NCI-H510A treated with DMSO at 0.1 percent for 48 hours (cell line): ENCODE data around the gene RET.

Experiments used
- DNase-seq: peaks from one replicate; lab custom pipeline; 2025; lab: John Stamatoyannopoulos, UW

Gene RET

GRCh38 chr10:43108951-43109350 is 32.1 kb downstream of the RET start:
- no peak for DNase-seq

- DNase-seq, result no peak
Measured at GRCh38 chr10:43109671-43110249, 32.9 kb downstream of the RET start.

- DNase-seq, result no peak
Measured at GRCh38 chr10:43110338-43111071, 33.6 kb downstream of the RET start.

- no peak for DNase-seq
Measured at GRCh38 chr10:43111101-43111500, 34.2 kb downstream of the RET start.

- DNase-seq, result no peak
Measured at GRCh38 chr10:43111921-43112607, 35.2 kb downstream of the RET start.

- DNase-seq, result no peak
Measured at GRCh38 chr10:43112608-43112961, 35.7 kb downstream of the RET start.

DNA sequence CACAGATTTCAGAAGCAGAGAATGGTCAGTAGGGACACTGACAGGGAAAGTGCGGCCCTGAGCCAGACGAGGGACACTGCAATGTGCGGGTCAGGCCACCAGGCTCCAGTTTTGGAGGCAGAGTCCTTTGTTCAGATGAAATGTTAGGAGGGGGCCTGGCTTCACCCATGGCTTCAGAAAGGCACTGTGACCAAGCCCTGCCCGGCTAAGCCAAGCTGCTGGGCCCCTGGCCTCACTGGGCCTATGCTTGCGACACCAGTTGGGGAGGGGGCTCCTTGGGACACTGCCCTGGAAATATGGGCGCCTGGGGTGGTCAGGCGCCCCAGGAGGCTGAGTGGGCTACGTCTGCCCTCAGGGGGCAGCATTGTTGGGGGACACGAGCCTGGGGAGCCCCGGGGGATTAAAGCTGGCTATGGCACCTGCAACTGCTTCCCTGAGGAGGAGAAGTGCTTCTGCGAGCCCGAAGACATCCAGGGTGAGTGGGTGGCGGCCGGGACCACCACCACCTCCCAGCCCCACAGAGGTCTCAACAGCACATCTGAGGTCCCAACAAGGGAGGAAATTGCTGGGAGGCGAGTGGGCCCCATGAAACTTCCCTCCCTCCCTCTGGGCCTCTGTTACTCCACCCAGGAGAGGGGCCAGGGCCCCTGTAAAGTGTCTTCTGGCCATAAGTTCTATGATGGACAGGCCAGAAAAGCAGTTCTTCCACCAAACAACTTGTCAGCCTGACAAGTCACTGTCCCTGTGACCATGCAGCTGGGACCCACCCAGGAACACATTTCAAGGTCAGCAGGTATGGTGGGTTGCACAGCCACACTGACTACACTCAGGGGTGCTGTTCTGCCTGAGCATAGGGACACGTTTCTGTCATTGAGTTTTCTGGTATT is 36.6 kb downstream of the RET start:
- no peak for DNase-seq

DNA sequence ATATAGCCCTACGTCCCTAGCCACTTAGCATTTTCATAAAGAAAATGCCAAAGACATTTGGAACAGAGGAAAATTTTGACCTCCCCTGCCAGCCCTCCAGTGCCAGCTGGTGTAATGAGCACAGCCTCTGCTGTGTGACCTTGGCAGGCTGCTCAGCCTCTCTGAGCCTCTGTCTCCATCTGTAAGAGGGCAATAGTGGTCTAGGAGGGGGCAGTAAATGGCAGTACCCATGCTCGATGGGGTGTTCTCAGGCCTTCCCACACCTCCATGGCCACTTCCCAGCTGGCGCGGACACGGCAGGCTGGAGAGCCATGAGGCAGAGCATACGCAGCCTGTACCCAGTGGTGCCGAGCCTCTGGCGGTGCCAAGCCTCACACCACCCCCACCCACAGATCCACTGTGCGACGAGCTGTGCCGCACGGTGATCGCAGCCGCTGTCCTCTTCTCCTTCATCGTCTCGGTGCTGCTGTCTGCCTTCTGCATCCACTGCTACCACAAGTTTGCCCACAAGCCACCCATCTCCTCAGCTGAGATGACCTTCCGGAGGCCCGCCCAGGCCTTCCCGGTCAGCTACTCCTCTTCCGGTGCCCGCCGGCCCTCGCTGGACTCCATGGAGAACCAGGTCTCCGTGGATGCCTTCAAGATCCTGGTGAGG is 37.3 kb downstream of the RET start:
- no peak for DNase-seq

DNA sequence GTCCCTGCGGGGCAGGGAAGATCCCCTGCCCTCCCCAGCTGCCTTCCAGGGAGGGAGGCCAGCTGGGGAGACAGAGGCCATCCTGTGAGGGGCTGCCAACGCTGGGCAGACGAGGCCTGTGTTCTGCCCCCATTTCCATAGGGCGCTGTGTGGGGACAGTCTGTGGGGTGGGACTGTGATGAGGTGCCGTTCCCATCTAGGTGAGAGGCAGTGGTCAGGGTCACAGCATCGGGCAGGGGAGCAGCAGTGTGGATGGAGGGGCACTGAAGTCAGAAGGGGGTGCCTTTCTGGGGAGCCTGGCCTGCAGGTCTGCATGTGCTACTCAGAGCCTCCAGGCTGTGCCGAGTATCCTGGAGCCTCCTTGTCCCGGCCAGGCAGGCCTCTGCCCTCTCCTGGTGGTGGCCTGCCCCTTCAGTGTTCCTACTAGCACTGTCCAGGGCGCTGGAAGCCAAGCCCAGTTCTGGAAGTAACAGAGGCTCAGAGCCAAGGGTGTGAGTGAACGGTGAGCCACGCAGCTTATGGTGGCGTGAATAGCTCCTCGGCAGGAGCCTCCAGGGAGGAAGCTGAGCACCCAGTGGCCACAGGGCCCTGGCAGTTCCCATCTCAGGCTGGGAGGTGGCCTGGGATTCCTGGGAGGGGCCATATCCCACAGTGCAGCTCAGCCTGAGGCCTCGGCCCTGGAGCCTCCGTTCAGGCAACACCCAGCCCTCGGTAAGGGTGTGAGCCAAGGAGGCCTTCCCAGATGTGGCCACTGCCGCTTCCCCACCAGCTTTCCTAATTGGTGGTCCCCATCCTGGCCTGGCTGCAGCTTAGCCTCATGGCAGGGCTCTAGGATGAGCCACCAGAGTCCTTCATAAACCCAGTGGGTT is 38.1 kb downstream of the RET start:
- no peak for DNase-seq

- no peak for DNase-seq
Measured at GRCh38 chr10:43115881-43116595, 39.2 kb downstream of the RET start.

- no peak for DNase-seq
Measured at GRCh38 chr10:43116596-43116995, 39.7 kb downstream of the RET start.

- DNase-seq, result no peak
Measured at GRCh38 chr10:43117031-43117776, 40.3 kb downstream of the RET start.

DNA sequence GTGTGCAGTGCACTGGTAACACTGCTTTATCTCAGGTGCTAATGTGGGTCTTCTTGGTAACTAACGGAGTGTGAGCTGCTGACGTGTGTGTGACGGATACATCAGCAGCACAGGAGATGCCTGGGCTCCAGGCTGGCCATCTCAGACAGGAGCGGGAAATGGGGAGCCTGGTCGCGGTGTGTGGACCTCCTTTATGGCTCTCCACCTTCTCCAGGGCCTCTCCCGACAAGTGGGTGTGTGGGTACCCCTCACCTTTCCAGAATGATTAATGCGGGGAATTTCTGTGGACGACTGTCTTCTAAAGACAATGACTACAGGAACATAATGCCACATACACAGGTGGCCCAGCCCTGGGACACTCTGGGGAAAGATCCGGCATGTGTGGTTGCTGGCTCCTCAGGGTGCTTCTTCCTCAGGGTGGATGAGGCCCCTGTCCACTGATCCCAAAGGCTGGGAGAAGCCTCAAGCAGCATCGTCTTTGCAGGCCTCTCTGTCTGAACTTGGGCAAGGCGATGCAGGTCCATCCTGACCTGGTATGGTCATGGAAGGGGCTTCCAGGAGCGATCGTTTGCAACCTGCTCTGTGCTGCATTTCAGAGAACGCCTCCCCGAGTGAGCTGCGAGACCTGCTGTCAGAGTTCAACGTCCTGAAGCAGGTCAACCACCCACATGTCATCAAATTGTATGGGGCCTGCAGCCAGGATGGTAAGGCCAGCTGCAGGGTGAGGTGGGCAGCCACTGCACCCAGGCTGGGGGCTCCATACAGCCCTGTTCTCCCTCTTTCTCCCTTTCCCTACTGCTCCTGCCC is 41.1 kb downstream of the RET start:
- DNase-seq, result no peak

DNA sequence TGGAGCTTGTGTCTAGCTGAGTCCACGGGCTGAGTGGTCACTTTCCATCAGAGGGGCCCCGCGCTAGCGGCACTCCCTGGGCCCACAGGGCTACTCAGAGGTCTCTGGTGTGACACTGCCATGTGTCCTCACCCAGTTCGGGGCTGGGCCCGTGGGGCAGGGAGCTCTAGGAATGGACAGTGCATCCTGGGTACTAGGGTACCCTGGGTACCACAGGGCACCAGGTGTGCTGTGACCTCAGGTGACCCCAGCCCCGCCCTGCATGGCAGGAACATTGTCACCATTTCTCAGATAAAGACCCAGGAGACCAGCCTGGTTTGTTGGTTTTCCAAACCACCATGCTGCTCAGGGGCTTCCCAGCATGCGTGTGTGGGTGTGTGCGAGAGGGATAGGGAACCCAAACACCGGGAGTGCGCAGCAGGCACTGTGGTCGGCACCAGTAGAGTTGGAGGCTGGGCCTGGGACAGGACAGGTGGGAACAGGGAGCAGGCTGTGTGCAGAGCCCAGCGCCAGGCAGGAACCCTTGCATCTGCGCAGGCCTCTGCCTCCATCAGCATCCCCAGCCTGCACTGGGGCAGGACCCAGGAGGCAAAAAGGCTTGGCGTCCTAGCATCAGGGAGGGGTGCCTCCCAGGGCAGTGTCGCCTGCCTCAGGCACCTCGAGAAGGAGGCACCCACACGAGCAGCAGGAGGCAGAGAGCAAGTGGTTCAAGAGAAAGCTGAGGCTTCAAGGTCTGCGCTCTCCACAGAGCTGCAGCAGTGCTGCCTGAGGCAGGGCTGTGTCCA is 42.0 kb downstream of the RET start:
- DNase-seq, result no peak

DNA sequence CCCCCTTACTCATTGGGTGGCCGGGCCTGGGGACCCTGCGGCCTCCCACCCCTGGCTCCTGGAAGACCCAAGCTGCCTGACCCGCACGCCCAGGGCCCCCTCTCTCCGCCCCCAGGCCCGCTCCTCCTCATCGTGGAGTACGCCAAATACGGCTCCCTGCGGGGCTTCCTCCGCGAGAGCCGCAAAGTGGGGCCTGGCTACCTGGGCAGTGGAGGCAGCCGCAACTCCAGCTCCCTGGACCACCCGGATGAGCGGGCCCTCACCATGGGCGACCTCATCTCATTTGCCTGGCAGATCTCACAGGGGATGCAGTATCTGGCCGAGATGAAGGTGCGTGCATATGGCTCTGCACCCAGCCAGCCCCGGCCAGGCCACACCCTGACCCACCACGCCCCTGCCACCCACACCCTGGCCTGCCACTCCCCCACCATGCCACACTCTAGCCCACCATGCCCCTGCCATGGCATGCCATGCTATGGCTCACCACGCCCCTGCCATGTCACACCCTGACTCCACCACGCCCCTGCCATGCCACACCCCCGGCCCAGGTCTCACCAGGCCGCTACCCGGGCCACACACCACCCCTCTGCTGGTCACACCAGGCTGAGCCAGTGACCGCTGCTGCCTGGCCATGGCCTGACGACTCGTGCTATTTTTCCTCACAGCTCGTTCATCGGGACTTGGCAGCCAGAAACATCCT is 42.7 kb downstream of the RET start:
- no peak for DNase-seq

DNA sequence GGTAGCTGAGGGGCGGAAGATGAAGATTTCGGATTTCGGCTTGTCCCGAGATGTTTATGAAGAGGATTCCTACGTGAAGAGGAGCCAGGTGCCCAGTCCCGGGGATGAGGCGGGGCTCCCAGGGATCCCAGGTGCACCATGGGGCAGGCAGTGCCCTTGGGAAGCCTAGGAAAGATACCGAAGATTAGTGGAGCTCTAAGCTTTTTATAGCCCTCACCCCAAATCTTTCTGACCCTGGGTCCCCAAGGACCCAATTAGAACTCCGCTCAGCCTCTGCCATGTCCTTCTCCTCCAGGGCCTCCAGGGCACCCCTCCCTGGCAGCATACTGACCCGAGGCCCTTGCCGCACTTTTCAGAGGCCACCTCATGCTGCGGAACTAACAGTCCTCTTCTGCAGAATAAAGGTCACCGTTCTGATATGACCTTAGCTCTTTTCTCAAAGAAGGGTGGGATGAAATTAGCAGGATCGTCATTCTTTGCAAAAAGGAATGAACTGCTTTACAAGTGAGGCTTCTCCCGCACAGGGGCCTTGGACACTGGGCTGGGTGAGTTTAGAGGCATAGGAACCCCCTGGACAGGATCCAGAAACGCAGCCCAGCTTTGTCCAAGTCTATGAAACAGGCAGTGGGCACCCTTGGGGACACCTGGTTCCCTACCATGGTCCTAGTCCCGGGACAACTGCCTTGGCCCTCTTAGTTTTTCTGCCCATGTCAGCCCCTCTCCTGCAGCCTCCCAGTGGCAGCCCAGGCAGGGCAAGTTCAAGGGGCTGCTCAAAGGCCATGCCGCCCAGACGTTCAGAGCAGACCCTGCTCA is 43.5 kb downstream of the RET start:
- DNase-seq, result no peak
